GM20000 (cell line): ENCODE measurements around the gene GRIN1.
A peak's percentile ranks its signal among the peaks of the same experiment; 100 is the strongest.

Experiments
- DNase-seq: peaks from one replicate; pipeline ENCODE4 v3.0.0; 2012; ENCODE audit warnings: low spot score
- TF ChIP-seq, protein P1 (sequence below): IDR thresholded peaks from 2 replicates; pipeline ENCODE4 v1.5.1; 2012; ENCODE audit warnings: mild to moderate bottlenecking, control low read depth; ENCODE audit errors: extremely low read depth, missing control alignments

Gene GRIN1

DNA sequence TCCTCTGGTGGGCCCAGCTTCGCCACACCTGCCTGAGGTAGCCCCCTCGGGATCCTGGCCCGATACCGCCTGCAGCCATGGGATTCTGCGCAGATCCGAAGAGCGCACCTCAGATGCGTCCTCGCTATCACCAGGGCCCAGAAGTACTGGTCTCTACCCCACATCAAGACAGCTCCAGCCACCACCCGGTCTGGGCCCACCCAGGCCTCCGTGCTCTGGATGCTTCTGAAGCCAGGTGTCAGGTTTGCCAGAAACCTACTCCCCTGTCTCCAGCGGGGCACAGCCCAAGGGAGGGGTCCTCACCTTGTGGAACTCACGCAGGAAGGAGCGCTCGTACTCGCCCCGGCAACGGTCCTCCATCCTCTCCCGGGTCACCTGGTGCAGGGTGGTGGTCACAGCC, 47.0 kb downstream of the GRIN1 start:
- TF ChIP-seq, protein P1, sequence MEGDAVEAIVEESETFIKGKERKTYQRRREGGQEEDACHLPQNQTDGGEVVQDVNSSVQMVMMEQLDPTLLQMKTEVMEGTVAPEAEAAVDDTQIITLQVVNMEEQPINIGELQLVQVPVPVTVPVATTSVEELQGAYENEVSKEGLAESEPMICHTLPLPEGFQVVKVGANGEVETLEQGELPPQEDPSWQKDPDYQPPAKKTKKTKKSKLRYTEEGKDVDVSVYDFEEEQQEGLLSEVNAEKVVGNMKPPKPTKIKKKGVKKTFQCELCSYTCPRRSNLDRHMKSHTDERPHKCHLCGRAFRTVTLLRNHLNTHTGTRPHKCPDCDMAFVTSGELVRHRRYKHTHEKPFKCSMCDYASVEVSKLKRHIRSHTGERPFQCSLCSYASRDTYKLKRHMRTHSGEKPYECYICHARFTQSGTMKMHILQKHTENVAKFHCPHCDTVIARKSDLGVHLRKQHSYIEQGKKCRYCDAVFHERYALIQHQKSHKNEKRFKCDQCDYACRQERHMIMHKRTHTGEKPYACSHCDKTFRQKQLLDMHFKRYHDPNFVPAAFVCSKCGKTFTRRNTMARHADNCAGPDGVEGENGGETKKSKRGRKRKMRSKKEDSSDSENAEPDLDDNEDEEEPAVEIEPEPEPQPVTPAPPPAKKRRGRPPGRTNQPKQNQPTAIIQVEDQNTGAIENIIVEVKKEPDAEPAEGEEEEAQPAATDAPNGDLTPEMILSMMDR: no peak
- no peak for DNase-seq

DNA sequence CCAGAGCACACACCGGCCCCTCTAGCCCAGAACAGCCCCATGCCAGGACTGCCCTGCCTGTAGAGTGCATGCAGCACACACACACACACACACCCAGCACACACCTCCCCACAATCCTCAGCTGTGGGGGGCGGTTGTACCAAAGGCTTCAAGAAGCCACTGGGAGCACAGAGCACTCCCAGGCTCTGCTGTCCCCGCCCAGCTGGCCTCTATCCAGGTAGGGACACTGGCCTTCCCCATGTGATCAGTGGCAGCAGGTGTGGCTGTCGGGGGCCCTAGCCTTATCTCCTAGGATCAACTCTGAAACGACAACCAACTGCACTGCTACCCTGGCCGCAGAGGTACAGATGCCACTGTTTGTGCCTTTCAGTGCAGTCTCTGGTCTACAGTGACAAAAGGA, 47.4 kb downstream of the GRIN1 start:
- DNase-seq: no peak
- TF ChIP-seq, protein P1: no peak

DNA sequence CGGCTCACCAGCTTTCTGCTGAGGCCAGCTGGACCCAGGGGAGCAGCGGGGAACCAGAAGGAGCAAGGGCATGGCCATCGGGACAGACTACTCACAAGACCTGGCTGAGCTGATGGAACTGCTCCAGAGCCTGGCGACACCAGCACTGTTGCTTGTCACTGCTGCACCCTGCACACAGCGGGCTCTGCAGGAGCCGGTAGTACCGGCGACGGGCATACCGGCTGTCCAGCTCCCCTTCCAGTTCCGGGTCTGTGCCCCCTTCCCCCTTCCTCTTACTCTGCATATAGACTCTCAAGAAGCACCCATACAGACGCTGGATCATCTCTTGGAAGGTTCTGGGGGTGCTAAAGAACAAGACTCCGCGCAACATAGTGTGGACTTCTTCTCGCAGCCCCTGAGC, 48.4 kb downstream of the GRIN1 start:
- no peak for DNase-seq
- TF ChIP-seq, protein P1: no peak

DNA sequence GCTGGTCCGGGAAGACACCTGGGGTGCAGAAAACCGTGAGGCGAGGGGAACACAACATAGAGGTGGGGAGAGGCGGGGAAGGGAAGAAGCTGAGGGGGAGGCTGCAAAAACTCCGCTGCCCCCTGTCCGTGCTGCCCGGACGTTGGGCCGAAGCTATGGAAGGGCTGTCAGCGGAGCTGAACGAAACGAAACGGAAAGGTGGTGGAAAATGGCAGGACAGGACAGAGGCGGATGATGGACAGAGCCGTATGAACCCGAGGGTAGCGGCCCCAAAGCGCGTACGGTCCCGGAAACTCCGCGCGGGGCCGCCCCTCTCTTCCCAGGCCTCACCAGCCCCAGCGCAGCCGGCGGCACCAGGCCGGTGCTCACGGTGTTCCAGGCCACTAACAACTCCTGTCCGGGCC, 49.1 kb downstream of the GRIN1 start:
- TF ChIP-seq, protein P1: no peak
- no peak for DNase-seq

DNA sequence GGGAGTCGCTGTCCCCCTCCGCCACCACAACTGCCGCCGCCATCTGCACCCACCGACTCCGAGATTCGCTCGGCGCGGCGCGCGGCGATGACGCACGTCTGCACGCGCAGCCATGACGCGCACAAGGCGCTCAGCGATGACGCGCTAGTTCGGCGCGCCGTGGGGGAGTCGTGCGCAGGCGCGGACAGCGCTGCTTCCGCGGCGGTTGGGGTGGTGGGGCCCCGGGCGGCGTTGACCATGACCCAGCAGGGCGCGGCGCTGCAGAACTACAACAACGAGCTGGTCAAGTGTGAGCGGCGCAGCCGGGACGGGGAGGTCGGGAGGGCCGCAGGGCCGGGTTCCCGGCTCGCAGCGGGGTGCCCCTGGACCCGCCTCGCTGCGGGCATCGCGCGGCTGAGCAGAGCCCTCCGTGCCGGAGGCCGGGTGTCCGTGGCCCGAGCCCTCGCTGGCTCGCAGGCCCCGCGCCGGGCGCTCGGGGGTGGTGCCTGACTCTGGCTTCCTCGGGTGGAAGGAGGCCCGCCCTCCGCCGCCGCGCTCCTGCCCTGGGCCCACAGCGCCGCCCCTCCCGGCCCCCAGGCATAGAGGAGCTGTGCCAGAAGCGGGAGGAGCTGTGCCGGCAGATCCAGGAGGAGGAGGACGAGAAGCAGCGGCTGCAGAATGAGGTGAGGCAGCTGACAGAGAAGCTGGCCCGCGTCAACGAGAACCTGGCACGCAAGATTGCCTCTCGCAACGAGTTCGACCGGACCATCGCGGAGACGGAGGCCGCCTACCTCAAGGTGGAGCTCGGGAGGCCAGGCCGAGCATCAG, 49.7 kb downstream of the GRIN1 start, which contains the start of the genes ANAPC2 and SSNA1:
Gene ANAPC2, minus strand, starts transcription at position 71 of the 807 bp plus-strand sequence. Its CDS starts 28 bp downstream, at position 43.
Gene SSNA1, plus strand, starts transcription at position 187 of the 807 bp plus-strand sequence. Its CDS starts 51 bp downstream, at position 238.
- TF ChIP-seq, protein P1: peak; percentile 18
- peak; percentile 99 for DNase-seq

DNA sequence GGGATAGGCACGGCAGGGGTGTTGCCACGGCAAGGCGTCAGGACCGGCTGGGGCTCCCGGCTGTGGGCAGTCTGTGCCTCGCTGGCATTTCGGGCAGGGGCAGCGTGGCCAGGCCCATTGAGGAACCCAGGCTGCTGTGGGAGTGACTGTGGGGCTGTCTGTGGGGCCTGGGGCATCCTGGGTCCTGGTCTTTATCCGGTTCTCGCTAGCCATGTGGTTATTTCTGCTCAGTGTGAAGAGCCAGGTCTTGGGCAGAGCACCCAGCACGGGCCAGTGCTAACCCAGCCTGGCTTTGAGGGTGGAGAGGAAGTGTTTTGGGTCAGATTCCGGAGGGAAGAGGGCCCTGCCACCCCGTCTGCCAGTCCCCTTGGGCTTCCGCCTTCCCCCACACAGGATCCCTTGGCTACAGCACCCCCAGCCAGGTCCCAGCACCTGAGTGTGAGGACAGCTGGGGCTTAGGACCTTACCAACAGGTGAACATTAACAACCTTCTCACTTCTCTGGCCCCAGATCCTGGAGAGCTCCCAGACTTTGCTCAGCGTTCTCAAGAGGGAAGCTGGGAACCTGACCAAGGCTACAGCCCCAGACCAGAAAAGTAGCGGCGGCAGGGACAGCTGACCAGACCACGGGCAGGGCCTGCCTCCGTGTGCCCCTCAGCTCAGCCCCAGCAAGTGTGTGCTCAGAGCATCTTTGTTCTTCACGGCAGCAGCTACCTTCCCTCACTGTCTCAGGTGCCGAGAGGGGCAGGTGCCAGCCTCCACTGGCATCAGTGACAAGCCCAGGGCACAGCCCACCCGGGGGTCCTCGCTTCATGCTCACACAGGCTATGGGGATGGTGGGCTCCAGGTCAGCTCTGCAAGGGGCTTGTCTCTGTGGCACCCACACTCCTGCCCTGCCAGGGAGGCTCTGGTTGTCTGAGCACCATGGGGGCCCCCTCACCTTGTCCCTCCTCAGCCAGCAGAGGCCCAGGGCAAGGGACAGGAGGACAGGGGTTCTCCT, 50.6 kb downstream of the GRIN1 start:
- TF ChIP-seq, protein P1: peak; percentile 5
- DNase-seq: peak; percentile 73

DNA sequence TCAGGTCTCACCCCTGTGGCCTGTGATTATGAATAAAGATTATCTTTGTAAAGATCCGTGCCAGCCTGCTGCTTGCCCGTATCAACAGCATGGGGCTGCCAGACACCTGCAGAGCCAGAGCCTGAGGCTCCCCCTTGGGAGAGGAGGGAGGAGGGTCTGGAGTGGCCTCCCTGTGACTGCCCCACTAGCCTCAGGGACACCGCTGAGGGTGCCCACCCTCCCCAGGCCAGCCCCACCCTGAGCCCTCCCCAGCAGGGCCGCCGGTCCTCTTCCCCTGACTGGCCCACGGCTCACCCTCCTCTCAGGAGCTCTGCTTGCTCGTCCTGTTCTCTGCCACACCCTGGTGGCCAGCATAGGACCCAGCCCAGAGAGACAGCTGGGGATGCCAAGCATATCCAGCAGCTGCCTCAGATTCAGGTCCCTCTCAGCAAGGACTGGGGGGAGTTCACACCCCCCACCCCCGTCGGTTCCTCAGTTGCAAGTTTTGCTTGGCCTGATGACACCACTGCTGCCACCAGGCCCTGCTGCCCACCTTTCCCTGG, 51.4 kb downstream of the GRIN1 start:
- TF ChIP-seq, protein P1: no peak
- no peak for DNase-seq
